HCT116 (cell line): Measurements from ENCODE around the gene PDE4D. TPM values are rescaled to one million over a fixed set of nuclear protein-coding genes. Genes with fewer than 3 reads are reported as not detected.

Source experiments
- ATAC-seq: fragments of 200-7000 bp; cut with Tn5 transposase; 2 replicates; pipeline ENCODE4 v1.9.1; 2020; ENCODE audit warnings: mild to moderate bottlenecking, moderate library complexity
- BruUV-seq: library from RNA; stranded (reverse); fragments of 400-500 nt; replicated peaks from 2 replicates; lab custom pipeline; 2021; lab: Mats Ljungman, UMichigan
- CTCF ChIA-PET: fragments of 300-600 bp; sonication (Branson Sonifier 250); formaldehyde crosslinking; loops from one replicate; lab custom pipeline; 2021; ENCODE audit warnings: antibody characterized with exemption; lab: Charles Lee
- POLR2A ChIA-PET: fragments of 300-600, 350-600 bp; sonication (Branson Sonifier 250); formaldehyde crosslinking; loops from one replicate; lab custom pipeline; 2021; ENCODE audit warnings: antibody characterized with exemption; lab: Charles Lee
- RAD21 ChIA-PET, 2 experiments: fragments of 300-600 bp; sonication (Branson Sonifier 250); formaldehyde crosslinking; loops; one replicate each; lab custom pipeline; 2023; ENCODE audit warnings: low total read pairs in 2 of 2; ENCODE audit not compliant: uncharacterized antibody in 2 of 2, unreplicated experiment in 2 of 2, low non-redundant PET in 1 of 2; lab: Charles Lee
- DNase-seq: peaks from one replicate; pipeline ENCODE4 v3.0.0-alpha.2; 2010; ENCODE audit warnings: low read depth, low spot score
- H2AFZ ChIP-seq: fragments of 200-600 bp; shearing (Covaris generic), sonication (generic); 2 replicates; pipeline ENCODE4 v1.6.1; 2017; ENCODE audit warnings: low read depth, mixed run types, mixed read lengths, antibody characterized with exemption, low read length; ENCODE audit not compliant: poor library complexity, severe bottlenecking
- H3K27ac ChIP-seq: 2 replicates; pipeline ENCODE4 v1.5.1; 2012; ENCODE audit warnings: low read depth, low read length
- H3K27me3 ChIP-seq: fragments of 200-600 bp; sonication (generic); 2 replicates; pipeline ENCODE4 v1.6.1; 2016; ENCODE audit warnings: mixed run types, low read length, mixed read lengths; ENCODE audit not compliant: insufficient read depth
- H3K36me3 ChIP-seq, 2 experiments: fragments of 200-500 bp in 1 of 2; fragments of 200-600 bp in 1 of 2; sonication (Bioruptor generic) in 1 of 2; sonication (generic) in 1 of 2; 2 replicates each; pipeline versions ENCODE4 v1.5.1 to v1.6.1; 2014 to 2016; ENCODE audit warnings: low read length in 2 of 2, inconsistent platforms in 1 of 2, mixed read lengths in 1 of 2, mixed run types in 1 of 2; ENCODE audit not compliant: insufficient read depth in 2 of 2, control insufficient read depth in 1 of 2
- H3K4me1 ChIP-seq, 2 experiments: fragments of 200-600 bp in 1 of 2; sonication (generic) in 1 of 2; 2 replicates each; pipeline versions ENCODE4 v1.5.1 to v1.6.1; 2012 to 2017; ENCODE audit warnings: low read length in 2 of 2, inconsistent platforms in 1 of 2, mild to moderate bottlenecking in 1 of 2, mixed read lengths in 1 of 2, mixed run types in 1 of 2, moderate library complexity in 1 of 2; ENCODE audit not compliant: insufficient read depth in 2 of 2, control insufficient read depth in 1 of 2
- H3K4me2 ChIP-seq: fragments of 200-600 bp; sonication (generic); 2 replicates; pipeline ENCODE4 v1.6.1; 2017; ENCODE audit warnings: mixed run types, low read length, mixed read lengths
- H3K4me3 ChIP-seq, 2 experiments: fragments of 200-600 bp in 1 of 2; sonication (generic) in 1 of 2; replicated peaks in 1 of 2; 2 replicates each; pipeline ENCODE4 v1.5.1; 2011 to 2016; ENCODE audit warnings: low read length in 2 of 2, control low read depth in 1 of 2, low read depth in 1 of 2, mild to moderate bottlenecking in 1 of 2, mixed read lengths in 1 of 2, mixed run types in 1 of 2
- H3K79me2 ChIP-seq: fragments of 200-600 bp; sonication (generic); 2 replicates; pipeline ENCODE4 v1.6.1; 2017; ENCODE audit warnings: mild to moderate bottlenecking, mixed run types, low read length, moderate library complexity, mixed read lengths; ENCODE audit not compliant: insufficient read depth
- H3K9ac ChIP-seq: fragments of 200-600 bp; sonication (generic); 2 replicates; pipeline ENCODE4 v1.6.1; 2016; ENCODE audit warnings: low read length, mixed read lengths
- H3K9me2 ChIP-seq: fragments of 200-600 bp; sonication (generic), shearing (Covaris generic); 2 replicates; pipeline ENCODE4 v1.6.1; 2017; ENCODE audit warnings: mixed run types, mild to moderate bottlenecking, moderate library complexity; ENCODE audit not compliant: insufficient read depth
- H3K9me3 ChIP-seq, 2 experiments: fragments of 200-500 bp in 1 of 2; fragments of 200-600 bp in 1 of 2; sonication (Bioruptor generic) in 1 of 2; sonication (generic) in 1 of 2; 2 replicates each; pipeline ENCODE4 v1.6.1; 2014 to 2017; ENCODE audit warnings: low read length in 2 of 2, mixed read lengths in 2 of 2, inconsistent platforms in 1 of 2, low read depth in 1 of 2, mild to moderate bottlenecking in 1 of 2, mixed run types in 1 of 2, moderate library complexity in 1 of 2; ENCODE audit not compliant: control insufficient read depth in 1 of 2, insufficient read depth in 1 of 2
- H4K20me1 ChIP-seq: fragments of 200-600 bp; sonication (generic), shearing (Covaris generic); 2 replicates; pipeline ENCODE4 v1.6.1; 2017; ENCODE audit warnings: mixed run types, mild to moderate bottlenecking, moderate library complexity; ENCODE audit not compliant: insufficient read depth
- CEBPB ChIP-seq: IDR thresholded peaks from 2 replicates; pipeline ENCODE4 v1.6.1; 2012; ENCODE audit warnings: low read depth
- CTCF ChIP-seq, 3 experiments: fragments of 200-600 bp in 1 of 3; sonication (generic) in 1 of 3; IDR thresholded peaks in 2 of 3; conservative IDR thresholded peaks in 1 of 3; 2 replicates each; pipeline ENCODE4 v1.5.1; 2012 to 2017; ENCODE audit warnings: low read depth in 2 of 3, low read length in 2 of 3, antibody characterized with exemption in 1 of 3, borderline replicate concordance in 1 of 3, control low read depth in 1 of 3, mild to moderate bottlenecking in 1 of 3, mixed read lengths in 1 of 3, mixed run types in 1 of 3, moderate library complexity in 1 of 3; ENCODE audit not compliant: insufficient read depth in 1 of 3
- EGR1 ChIP-seq: IDR thresholded peaks from 2 replicates; pipeline ENCODE4 v1.6.1; 2012; ENCODE audit warnings: low read depth
- EZH2phosphoT487 ChIP-seq: fragments of 200-600 bp; IDR thresholded peaks from 2 replicates; pipeline ENCODE4 v1.6.1; 2018; ENCODE audit warnings: antibody characterized with exemption, borderline replicate concordance
- JUND ChIP-seq: IDR thresholded peaks from 2 replicates; pipeline ENCODE4 v1.6.1; 2012
- RAD21 ChIP-seq: IDR thresholded peaks from 2 replicates; pipeline ENCODE4 v1.6.1; 2012; ENCODE audit warnings: low read depth, mild to moderate bottlenecking
- REST ChIP-seq: IDR thresholded peaks from 2 replicates; pipeline ENCODE4 v1.6.1; 2012; ENCODE audit warnings: low read depth
- SIN3A ChIP-seq: IDR thresholded peaks from 2 replicates; pipeline ENCODE4 v1.6.1; 2012; ENCODE audit warnings: low read depth
- SRF ChIP-seq: IDR thresholded peaks from 2 replicates; pipeline ENCODE4 v1.6.1; 2012; ENCODE audit warnings: low read depth
- YY1 ChIP-seq: IDR thresholded peaks from 2 replicates; pipeline ENCODE4 v1.6.1; 2011; ENCODE audit warnings: low read length, low read depth, moderate library complexity, mild to moderate bottlenecking; ENCODE audit not compliant: insufficient replicate concordance; ENCODE audit errors: extremely low read depth
- intact Hi-C: fragments of 100-400 bp; cut with micrococcal nuclease; formaldehyde crosslinking; loops from 2 replicates; pipeline ENCODE4 v1.10.0; 2022
- total RNA-seq: library from RNA; stranded (reverse); gene quantifications from one replicate; pipeline ENCODE4 v1.2.1, GENCODE V29; 2021; ENCODE audit not compliant: unreplicated experiment

PDE4D gene
- total RNA-seq, 1 experiment from 2014 or later = 1.1 TPM

GRCh38 chr5:59439303-59439702 lies 454.2 kb downstream of the PDE4D start:
- H3K9ac ChIP-seq = no peak overlapping the region
- DNase-seq (no peak), ATAC-seq (no peak)
- ChIA-PET RAD21 (no interaction called here), CTCF (no interaction called here), POLR2A (no interaction called here)
- H3K4me2 ChIP-seq = no peak overlapping the region
- no peaks in the 10 kb centered on the region for H3K9me2 ChIP-seq
- H2AFZ ChIP-seq = no peak overlapping the region
- H3K27ac ChIP-seq = no peak overlapping the region
- H3K27me3 ChIP-seq = no peaks in the 10 kb centered on the region; the same call in 1 of the 2 replicates
- no TSS peak for BruUV-seq
- no peaks in the 10 kb centered on the region for H3K9me3 ChIP-seq
- intact Hi-C loops = no loop called here
- no peaks in the 10 kb centered on the region for H3K79me2 ChIP-seq
- H3K4me1 ChIP-seq = no peaks in the 10 kb centered on the region
- no peaks in the 10 kb centered on the region for H3K36me3 ChIP-seq
- no peak overlapping the region for H3K4me3 ChIP-seq
- TF ChIP-seq JUND (no peak), YY1 (no peak), RAD21 (no peak), EZH2phosphoT487 (no peak), SRF (no peak)
- H4K20me1 ChIP-seq = no peaks in the 10 kb centered on the region

GRCh38 chr5:59437176-59437575 lies 456.4 kb downstream of the PDE4D start:
- Histone ChIP-seq H3K27ac (no peak overlapping the region), H3K4me2 (no peak overlapping the region), H2AFZ (no peak overlapping the region), H3K9me3 (no peaks in the 10 kb centered on the region), H3K9me2 (no peaks in the 10 kb centered on the region), H3K79me2 (no peaks in the 10 kb centered on the region), H3K4me3 (no peak overlapping the region), H4K20me1 (no peaks in the 10 kb centered on the region), H3K9ac (no peak overlapping the region), H3K36me3 (no peaks in the 10 kb centered on the region), H3K4me1 (no peaks in the 10 kb centered on the region), H3K27me3 (no peaks in the 10 kb centered on the region; the same call in 1 of the 2 replicates)
- CTCF ChIA-PET = no interaction called here
- intact Hi-C loops = no loop called here
- DNase-seq (no peak), ATAC-seq (no peak)
- no TSS peak for BruUV-seq
- RAD21 ChIA-PET = no interaction called here
- POLR2A ChIA-PET = no interaction called here
- TF ChIP-seq CTCF (IDR thresholded peaks at IDR 0.05 in 2 of 3, conservative IDR thresholded peaks at IDR 0.05 in 1 of 3; ENCODE audit: borderline replicate concordance in 1 of 3, insufficient read depth in 1 of 3, low read depth in 2 of 3, low read length in 2 of 3) (no peak), CEBPB (no peak), EGR1 (no peak), REST (no peak), EZH2phosphoT487 (no peak), YY1 (no peak), SIN3A (no peak)
